Neural cell (in vitro differentiated cells): ENCODE data around the gene DNAJB1.

Source experiments
- EP300 ChIP-seq: fragments of 450-650 bp; conservative IDR thresholded peaks from 2 replicates; pipeline ENCODE4 v1.6.1; 2014; ENCODE audit warnings: antibody characterized with exemption, mild to moderate bottlenecking, moderate library complexity; ENCODE audit not compliant: poor library complexity, severe bottlenecking
- EZH2 ChIP-seq: fragments of 200-600, 300-800 bp; shearing (Covaris generic), sonication (generic); IDR thresholded peaks from 2 replicates; pipeline ENCODE4 v1.6.1; 2014; ENCODE audit warnings: antibody characterized with exemption, low read length, borderline replicate concordance, mild to moderate bottlenecking; ENCODE audit not compliant: insufficient read depth, poor library complexity, severe bottlenecking
- MXI1 ChIP-seq: fragments of 450-650 bp; conservative IDR thresholded peaks from 2 replicates; pipeline ENCODE4 v1.6.1; 2014; ENCODE audit warnings: antibody characterized with exemption, mild to moderate bottlenecking; ENCODE audit not compliant: poor library complexity, severe bottlenecking
- POLR2AphosphoS5 ChIP-seq: IDR thresholded peaks from 2 replicates; pipeline ENCODE4 v1.6.1; 2012
- RAD21 ChIP-seq: fragments of 450-650 bp; conservative IDR thresholded peaks from 2 replicates; pipeline ENCODE4 v1.6.1; 2014; ENCODE audit warnings: antibody characterized with exemption, mild to moderate bottlenecking, moderate library complexity
- SMC3 ChIP-seq: fragments of 450-650 bp; conservative IDR thresholded peaks from 2 replicates; pipeline ENCODE4 v1.6.1; 2014; ENCODE audit warnings: antibody characterized with exemption, mild to moderate bottlenecking, moderate library complexity; ENCODE audit not compliant: poor library complexity
- TAF1 ChIP-seq: IDR thresholded peaks from 2 replicates; pipeline ENCODE4 v1.6.1; 2012; ENCODE audit warnings: low read depth
- TF ChIP-seq, protein P1 (sequence below): fragments of 450-650 bp; IDR thresholded peaks from 2 replicates; pipeline ENCODE4 v1.5.1; 2014; ENCODE audit warnings: antibody characterized with exemption, mild to moderate bottlenecking, moderate library complexity; ENCODE audit not compliant: poor library complexity, severe bottlenecking
- TF ChIP-seq, protein P2 (sequence below): IDR thresholded peaks from 2 replicates; pipeline ENCODE4 v1.6.1; 2012; ENCODE audit warnings: borderline replicate concordance

DNA sequence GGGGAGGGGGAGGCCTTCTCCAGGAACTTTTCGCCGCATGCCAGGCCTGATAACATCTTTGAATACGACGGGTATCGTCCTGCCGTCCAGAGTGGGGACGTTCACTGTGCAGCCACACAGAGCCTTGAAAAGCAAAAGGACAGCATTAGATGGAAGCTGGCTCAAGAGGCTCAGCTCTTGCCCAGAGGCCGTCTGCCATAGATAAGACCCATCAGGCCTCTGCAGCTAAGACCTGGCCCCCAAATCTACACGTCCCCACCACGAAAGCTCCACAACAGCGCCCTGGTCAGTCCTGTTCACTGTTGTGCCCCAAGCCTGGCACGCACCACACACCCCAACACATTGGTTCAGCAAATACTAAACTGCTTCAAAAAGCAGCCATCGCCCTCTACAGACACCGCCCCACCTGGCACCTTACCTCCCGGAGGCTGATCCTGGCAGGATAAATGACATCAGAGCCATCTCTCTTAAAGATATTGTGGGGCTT lies 2.1 kb downstream of the DNAJB1 start:
- TF ChIP-seq, protein P1, sequence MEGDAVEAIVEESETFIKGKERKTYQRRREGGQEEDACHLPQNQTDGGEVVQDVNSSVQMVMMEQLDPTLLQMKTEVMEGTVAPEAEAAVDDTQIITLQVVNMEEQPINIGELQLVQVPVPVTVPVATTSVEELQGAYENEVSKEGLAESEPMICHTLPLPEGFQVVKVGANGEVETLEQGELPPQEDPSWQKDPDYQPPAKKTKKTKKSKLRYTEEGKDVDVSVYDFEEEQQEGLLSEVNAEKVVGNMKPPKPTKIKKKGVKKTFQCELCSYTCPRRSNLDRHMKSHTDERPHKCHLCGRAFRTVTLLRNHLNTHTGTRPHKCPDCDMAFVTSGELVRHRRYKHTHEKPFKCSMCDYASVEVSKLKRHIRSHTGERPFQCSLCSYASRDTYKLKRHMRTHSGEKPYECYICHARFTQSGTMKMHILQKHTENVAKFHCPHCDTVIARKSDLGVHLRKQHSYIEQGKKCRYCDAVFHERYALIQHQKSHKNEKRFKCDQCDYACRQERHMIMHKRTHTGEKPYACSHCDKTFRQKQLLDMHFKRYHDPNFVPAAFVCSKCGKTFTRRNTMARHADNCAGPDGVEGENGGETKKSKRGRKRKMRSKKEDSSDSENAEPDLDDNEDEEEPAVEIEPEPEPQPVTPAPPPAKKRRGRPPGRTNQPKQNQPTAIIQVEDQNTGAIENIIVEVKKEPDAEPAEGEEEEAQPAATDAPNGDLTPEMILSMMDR: no peak
- TF ChIP-seq MXI1: no peak
- TF ChIP-seq POLR2AphosphoS5: no peak
- no peak for TF ChIP-seq SMC3
- no peak for TF ChIP-seq EZH2
- no peak for TF ChIP-seq TAF1
- no peak for TF ChIP-seq EP300
- TF ChIP-seq, protein P2, sequence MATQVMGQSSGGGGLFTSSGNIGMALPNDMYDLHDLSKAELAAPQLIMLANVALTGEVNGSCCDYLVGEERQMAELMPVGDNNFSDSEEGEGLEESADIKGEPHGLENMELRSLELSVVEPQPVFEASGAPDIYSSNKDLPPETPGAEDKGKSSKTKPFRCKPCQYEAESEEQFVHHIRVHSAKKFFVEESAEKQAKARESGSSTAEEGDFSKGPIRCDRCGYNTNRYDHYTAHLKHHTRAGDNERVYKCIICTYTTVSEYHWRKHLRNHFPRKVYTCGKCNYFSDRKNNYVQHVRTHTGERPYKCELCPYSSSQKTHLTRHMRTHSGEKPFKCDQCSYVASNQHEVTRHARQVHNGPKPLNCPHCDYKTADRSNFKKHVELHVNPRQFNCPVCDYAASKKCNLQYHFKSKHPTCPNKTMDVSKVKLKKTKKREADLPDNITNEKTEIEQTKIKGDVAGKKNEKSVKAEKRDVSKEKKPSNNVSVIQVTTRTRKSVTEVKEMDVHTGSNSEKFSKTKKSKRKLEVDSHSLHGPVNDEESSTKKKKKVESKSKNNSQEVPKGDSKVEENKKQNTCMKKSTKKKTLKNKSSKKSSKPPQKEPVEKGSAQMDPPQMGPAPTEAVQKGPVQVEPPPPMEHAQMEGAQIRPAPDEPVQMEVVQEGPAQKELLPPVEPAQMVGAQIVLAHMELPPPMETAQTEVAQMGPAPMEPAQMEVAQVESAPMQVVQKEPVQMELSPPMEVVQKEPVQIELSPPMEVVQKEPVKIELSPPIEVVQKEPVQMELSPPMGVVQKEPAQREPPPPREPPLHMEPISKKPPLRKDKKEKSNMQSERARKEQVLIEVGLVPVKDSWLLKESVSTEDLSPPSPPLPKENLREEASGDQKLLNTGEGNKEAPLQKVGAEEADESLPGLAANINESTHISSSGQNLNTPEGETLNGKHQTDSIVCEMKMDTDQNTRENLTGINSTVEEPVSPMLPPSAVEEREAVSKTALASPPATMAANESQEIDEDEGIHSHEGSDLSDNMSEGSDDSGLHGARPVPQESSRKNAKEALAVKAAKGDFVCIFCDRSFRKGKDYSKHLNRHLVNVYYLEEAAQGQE: no peak
- no peak for TF ChIP-seq RAD21
